Liver (tissue), 9 donors: Measurements from ENCODE around the gene RAB38. TPM values are rescaled to one million over a fixed set of nuclear protein-coding genes. Genes with fewer than 3 reads are reported as not detected.

Experiments
- DNase-seq: peaks from one replicate; pipeline ENCODE4 v3.0.0-alpha.2; 2017; ENCODE audit warnings: low spot score
- H3K27ac ChIP-seq, 2 donors: one replicate each; pipeline ENCODE4 v1.7.0; 2013; ENCODE audit warnings: inconsistent platforms in 2 of 2, low read length in 2 of 2, control low read depth in 1 of 2, low read depth in 1 of 2, mild to moderate bottlenecking in 1 of 2
- H3K27me3 ChIP-seq, 4 donors: one replicate each; pipeline versions ENCODE4 v1.6.1 to v1.7.0; 2013; ENCODE audit warnings: low read length in 3 of 4, inconsistent platforms in 1 of 4, mild to moderate bottlenecking in 1 of 4, moderate library complexity in 1 of 4; ENCODE audit not compliant: control insufficient read depth in 4 of 4, insufficient read depth in 4 of 4
- H3K36me3 ChIP-seq, 4 donors: one replicate each; pipeline versions ENCODE4 v1.6.1 to v1.7.0; 2013; ENCODE audit warnings: low read length in 3 of 4, mild to moderate bottlenecking in 3 of 4, low read depth in 1 of 4, moderate library complexity in 1 of 4; ENCODE audit not compliant: control insufficient read depth in 4 of 4, insufficient read depth in 3 of 4
- H3K4me1 ChIP-seq, 4 donors: one replicate each; pipeline versions ENCODE4 v1.6.1 to v1.7.0; 2013; ENCODE audit warnings: low read length in 3 of 4, mild to moderate bottlenecking in 3 of 4, moderate library complexity in 1 of 4; ENCODE audit not compliant: control insufficient read depth in 4 of 4, insufficient read depth in 4 of 4
- H3K4me3 ChIP-seq, 3 donors: one replicate each; pipeline versions ENCODE4 v1.6.1 to v1.7.0; 2013; ENCODE audit warnings: low read length in 3 of 3, control low read depth in 1 of 3, low read depth in 1 of 3, mild to moderate bottlenecking in 1 of 3
- H3K9ac ChIP-seq, 2 donors: one replicate each; pipeline ENCODE4 v1.7.0; 2013; ENCODE audit warnings: low read length in 2 of 2, mild to moderate bottlenecking in 2 of 2, moderate library complexity in 2 of 2, control low read depth in 1 of 2, low read depth in 1 of 2
- H3K9me3 ChIP-seq, 4 donors: one replicate each; pipeline versions ENCODE4 v1.6.1 to v1.7.0; 2013; ENCODE audit warnings: low read length in 3 of 4; ENCODE audit not compliant: control insufficient read depth in 4 of 4
- EGR1 ChIP-seq, 2 donors: IDR thresholded peaks; 2 replicates each; pipeline ENCODE4 v1.6.1; 2016 to 2018; ENCODE audit warnings: antibody characterized with exemption in 2 of 2, low read depth in 2 of 2
- FOXA1 ChIP-seq: IDR thresholded peaks from 2 replicates; pipeline ENCODE4 v1.6.1; 2016; ENCODE audit warnings: antibody characterized with exemption
- FOXA2 ChIP-seq: IDR thresholded peaks from 2 replicates; pipeline ENCODE4 v1.6.1; 2016; ENCODE audit warnings: antibody characterized with exemption
- GABPA ChIP-seq, 2 donors: IDR thresholded peaks in 1 of 2; conservative IDR thresholded peaks in 1 of 2; 2 replicates each; pipeline ENCODE4 v1.6.1; 2016; ENCODE audit warnings: antibody characterized with exemption in 2 of 2, mild to moderate bottlenecking in 1 of 2, moderate library complexity in 1 of 2
- HNF4A ChIP-seq, 2 donors: conservative IDR thresholded peaks; 2 replicates each; pipeline ENCODE4 v1.6.1; 2016; ENCODE audit warnings: antibody characterized with exemption in 2 of 2, mild to moderate bottlenecking in 2 of 2
- HNF4G ChIP-seq: IDR thresholded peaks from 2 replicates; pipeline ENCODE4 v1.6.1; 2016; ENCODE audit warnings: antibody characterized with exemption
- JUND ChIP-seq, 2 donors: IDR thresholded peaks; 2 replicates each; pipeline ENCODE4 v1.6.1; 2016; ENCODE audit warnings: antibody characterized with exemption in 2 of 2
- NR2F2 ChIP-seq: IDR thresholded peaks from 2 replicates; pipeline ENCODE4 v1.6.1; 2016; ENCODE audit warnings: antibody characterized with exemption
- RAD21 ChIP-seq, 2 donors: IDR thresholded peaks; 2 replicates each; pipeline ENCODE4 v1.6.1; 2016; ENCODE audit warnings: antibody characterized with exemption in 2 of 2, mild to moderate bottlenecking in 2 of 2
- RXRA ChIP-seq, 2 donors: IDR thresholded peaks; 2 replicates each; pipeline ENCODE4 v1.6.1; 2017 to 2018; ENCODE audit warnings: antibody characterized with exemption in 2 of 2, mild to moderate bottlenecking in 1 of 2
- SP1 ChIP-seq: IDR thresholded peaks from 2 replicates; pipeline ENCODE4 v1.6.1; 2018; ENCODE audit warnings: antibody characterized with exemption, mild to moderate bottlenecking
- TAF1 ChIP-seq: conservative IDR thresholded peaks from 2 replicates; pipeline ENCODE4 v1.6.1; 2016; ENCODE audit warnings: antibody characterized with exemption, mild to moderate bottlenecking
- YY1 ChIP-seq: IDR thresholded peaks from 2 replicates; pipeline ENCODE4 v1.6.1; 2016; ENCODE audit warnings: antibody characterized with exemption, mild to moderate bottlenecking
- WGBS: extraction: QIAGEN DNeasy Blood & Tissue Kit; methylation state at CpG from one replicate; pipeline ENCODE4 v1.1.7; 2013; 5-methylcytosine and 5-hydroxymethylcytosine counted together
- polyA plus RNA-seq, 2 donors: library from polyadenylated mRNA; stranded (reverse) in 1 of 2; unstranded in 1 of 2; fragments of 200-250 nt in 1 of 2; fragments of >200 nt in 1 of 2; fragmentation: Nextera tagmentation in 1 of 2; extraction: Ambion mirVana in 1 of 2; gene quantifications; one replicate each; pipeline versions ENCODE4 v1.2.1 to v1.2.3, GENCODE V29; 2013 to 2015
- total RNA-seq, 2 donors: library from RNA; depleted of rRNA; stranded (reverse); fragments of >200 nt; gene quantifications; one replicate each; pipeline ENCODE4 v1.2.3, GENCODE V29; 2014
- TF ChIP-seq, protein P1 (sequence below): IDR thresholded peaks from 2 replicates; pipeline ENCODE4 v1.6.1; 2016; ENCODE audit warnings: antibody characterized with exemption
- TF ChIP-seq, protein P2 (sequence below): IDR thresholded peaks from 2 replicates; pipeline ENCODE4 v1.6.1; 2016; ENCODE audit warnings: antibody characterized with exemption, mild to moderate bottlenecking
- TF ChIP-seq, protein P3 (sequence below): IDR thresholded peaks from 2 replicates; pipeline ENCODE4 v1.6.1; 2016; ENCODE audit warnings: antibody characterized with exemption
- TF ChIP-seq, protein P4 (sequence below): fragments of 150-350 bp; IDR thresholded peaks from 2 replicates; pipeline ENCODE4 v1.5.1; 2017; ENCODE audit warnings: improper control_type of control experiment, low read depth, low read length; ENCODE audit not compliant: missing input control
- TF ChIP-seq, protein P5 (sequence below): IDR thresholded peaks from 2 replicates; pipeline ENCODE4 v1.6.1; 2016; ENCODE audit warnings: antibody characterized with exemption
- donor health status: healthy.
- donor health status: healthy.
- donor health status: healthy.
- donor health status: healthy.
- donor health status: healthy.

RAB38 gene
- total and polyA plus RNA-seq, 4 donors = 0.32 to 2.2 (median 0.48) TPM

DNA sequence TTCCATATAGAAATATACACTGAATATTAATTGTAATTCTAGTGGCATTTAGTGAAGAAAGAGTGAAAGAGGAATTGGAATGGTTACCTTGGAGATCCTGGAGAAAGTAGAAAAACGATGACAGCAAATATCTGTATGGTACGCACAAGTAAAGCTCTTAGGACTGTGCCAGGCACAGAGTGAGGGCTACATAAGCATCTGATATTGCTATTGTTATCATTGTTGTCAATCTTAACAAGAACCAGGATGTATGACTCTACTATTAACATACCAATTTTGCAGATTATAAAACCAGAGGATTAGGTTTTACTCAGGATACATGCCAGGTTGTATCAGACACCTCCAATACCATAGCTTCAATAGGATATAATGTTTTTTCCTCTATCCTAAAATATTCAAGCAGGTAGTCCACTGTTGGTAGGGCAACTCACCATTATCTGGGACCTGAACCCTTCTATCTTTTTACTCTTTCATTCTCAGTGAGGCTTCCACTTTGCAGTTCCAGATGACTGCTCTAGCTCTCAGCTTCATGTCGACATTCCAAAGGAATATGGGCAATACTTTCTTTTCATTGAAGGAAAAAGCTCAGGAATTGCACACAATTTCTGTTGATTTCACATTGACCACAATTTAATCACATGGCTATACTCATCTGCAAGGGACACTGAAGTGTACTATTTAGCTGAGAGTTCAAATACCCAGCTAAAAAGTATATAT is 73.2 kb downstream of the RAB38 start:
- 78% methylated on average over 3 of the region's 3 CpGs for WGBS
- H3K9me3 ChIP-seq = no peaks in the 10 kb centered on the region
- no peak overlapping the region for H3K4me3 ChIP-seq
- H3K27ac ChIP-seq = no peak overlapping the region
- H3K9ac ChIP-seq = no peak overlapping the region
- TF ChIP-seq FOXA1 (no peak), SP1 (no peak), FOXA2 (no peak), GABPA (IDR thresholded peaks at IDR 0.05 in 1 of 2, conservative IDR thresholded peaks at IDR 0.05 in 1 of 2) (no peak), NR2F2 (no peak), TAF1 (no peak), EGR1 (IDR thresholded peaks at IDR 0.05; ENCODE audit: low read depth in 2 of 2) (no peak), RAD21 (IDR thresholded peaks at IDR 0.05) (no peak), HNF4G (no peak), YY1 (no peak), RXRA (IDR thresholded peaks at IDR 0.05) (no peak), JUND (IDR thresholded peaks at IDR 0.05) (no peak), HNF4A (conservative IDR thresholded peaks at IDR 0.05) (no peak)
- TF ChIP-seq, protein P1, sequence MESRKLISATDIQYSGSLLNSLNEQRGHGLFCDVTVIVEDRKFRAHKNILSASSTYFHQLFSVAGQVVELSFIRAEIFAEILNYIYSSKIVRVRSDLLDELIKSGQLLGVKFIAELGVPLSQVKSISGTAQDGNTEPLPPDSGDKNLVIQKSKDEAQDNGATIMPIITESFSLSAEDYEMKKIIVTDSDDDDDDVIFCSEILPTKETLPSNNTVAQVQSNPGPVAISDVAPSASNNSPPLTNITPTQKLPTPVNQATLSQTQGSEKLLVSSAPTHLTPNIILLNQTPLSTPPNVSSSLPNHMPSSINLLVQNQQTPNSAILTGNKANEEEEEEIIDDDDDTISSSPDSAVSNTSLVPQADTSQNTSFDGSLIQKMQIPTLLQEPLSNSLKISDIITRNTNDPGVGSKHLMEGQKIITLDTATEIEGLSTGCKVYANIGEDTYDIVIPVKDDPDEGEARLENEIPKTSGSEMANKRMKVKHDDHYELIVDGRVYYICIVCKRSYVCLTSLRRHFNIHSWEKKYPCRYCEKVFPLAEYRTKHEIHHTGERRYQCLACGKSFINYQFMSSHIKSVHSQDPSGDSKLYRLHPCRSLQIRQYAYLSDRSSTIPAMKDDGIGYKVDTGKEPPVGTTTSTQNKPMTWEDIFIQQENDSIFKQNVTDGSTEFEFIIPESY = no peak
- TF ChIP-seq, protein P2, sequence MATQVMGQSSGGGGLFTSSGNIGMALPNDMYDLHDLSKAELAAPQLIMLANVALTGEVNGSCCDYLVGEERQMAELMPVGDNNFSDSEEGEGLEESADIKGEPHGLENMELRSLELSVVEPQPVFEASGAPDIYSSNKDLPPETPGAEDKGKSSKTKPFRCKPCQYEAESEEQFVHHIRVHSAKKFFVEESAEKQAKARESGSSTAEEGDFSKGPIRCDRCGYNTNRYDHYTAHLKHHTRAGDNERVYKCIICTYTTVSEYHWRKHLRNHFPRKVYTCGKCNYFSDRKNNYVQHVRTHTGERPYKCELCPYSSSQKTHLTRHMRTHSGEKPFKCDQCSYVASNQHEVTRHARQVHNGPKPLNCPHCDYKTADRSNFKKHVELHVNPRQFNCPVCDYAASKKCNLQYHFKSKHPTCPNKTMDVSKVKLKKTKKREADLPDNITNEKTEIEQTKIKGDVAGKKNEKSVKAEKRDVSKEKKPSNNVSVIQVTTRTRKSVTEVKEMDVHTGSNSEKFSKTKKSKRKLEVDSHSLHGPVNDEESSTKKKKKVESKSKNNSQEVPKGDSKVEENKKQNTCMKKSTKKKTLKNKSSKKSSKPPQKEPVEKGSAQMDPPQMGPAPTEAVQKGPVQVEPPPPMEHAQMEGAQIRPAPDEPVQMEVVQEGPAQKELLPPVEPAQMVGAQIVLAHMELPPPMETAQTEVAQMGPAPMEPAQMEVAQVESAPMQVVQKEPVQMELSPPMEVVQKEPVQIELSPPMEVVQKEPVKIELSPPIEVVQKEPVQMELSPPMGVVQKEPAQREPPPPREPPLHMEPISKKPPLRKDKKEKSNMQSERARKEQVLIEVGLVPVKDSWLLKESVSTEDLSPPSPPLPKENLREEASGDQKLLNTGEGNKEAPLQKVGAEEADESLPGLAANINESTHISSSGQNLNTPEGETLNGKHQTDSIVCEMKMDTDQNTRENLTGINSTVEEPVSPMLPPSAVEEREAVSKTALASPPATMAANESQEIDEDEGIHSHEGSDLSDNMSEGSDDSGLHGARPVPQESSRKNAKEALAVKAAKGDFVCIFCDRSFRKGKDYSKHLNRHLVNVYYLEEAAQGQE = no peak
- TF ChIP-seq, protein P3, sequence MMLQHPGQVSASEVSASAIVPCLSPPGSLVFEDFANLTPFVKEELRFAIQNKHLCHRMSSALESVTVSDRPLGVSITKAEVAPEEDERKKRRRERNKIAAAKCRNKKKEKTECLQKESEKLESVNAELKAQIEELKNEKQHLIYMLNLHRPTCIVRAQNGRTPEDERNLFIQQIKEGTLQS = no peak
- TF ChIP-seq, protein P4, sequence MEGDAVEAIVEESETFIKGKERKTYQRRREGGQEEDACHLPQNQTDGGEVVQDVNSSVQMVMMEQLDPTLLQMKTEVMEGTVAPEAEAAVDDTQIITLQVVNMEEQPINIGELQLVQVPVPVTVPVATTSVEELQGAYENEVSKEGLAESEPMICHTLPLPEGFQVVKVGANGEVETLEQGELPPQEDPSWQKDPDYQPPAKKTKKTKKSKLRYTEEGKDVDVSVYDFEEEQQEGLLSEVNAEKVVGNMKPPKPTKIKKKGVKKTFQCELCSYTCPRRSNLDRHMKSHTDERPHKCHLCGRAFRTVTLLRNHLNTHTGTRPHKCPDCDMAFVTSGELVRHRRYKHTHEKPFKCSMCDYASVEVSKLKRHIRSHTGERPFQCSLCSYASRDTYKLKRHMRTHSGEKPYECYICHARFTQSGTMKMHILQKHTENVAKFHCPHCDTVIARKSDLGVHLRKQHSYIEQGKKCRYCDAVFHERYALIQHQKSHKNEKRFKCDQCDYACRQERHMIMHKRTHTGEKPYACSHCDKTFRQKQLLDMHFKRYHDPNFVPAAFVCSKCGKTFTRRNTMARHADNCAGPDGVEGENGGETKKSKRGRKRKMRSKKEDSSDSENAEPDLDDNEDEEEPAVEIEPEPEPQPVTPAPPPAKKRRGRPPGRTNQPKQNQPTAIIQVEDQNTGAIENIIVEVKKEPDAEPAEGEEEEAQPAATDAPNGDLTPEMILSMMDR = no peak
- TF ChIP-seq, protein P5, sequence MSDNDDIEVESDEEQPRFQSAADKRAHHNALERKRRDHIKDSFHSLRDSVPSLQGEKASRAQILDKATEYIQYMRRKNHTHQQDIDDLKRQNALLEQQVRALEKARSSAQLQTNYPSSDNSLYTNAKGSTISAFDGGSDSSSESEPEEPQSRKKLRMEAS = no peak
- no peaks in the 10 kb centered on the region for H3K36me3 ChIP-seq
- peaks cover 5 to 15% (median 11%) of the 10 kb centered on the region in 4 donors for H3K4me1 ChIP-seq
- no peaks in the 10 kb centered on the region for H3K27me3 ChIP-seq
- no peak for DNase-seq
